ENCODE results near the gene RPS15. TPM values are rescaled to one million over a fixed set of nuclear protein-coding genes. Genes with fewer than 3 reads are reported as not detected.

Gene RPS15
- total RNA-seq, 1 donor from 2014 or later, result 938 TPM

GRCh38 chr19:1450735-1451731 lies 12.8 kb downstream of the RPS15 start:
- no peaks in the 10 kb centered on the region for H3K36me3 Mint-ChIP-seq (ENCODE audit: insufficient read depth)
- H3K27ac Mint-ChIP-seq, result no peak overlapping the region
- DNase-seq (ENCODE audit: low spot score, unreplicated experiment), result no peak
- H3K27me3 Mint-ChIP-seq, result peaks cover 49% of the 10 kb centered on the region
- H3K4me3 Mint-ChIP-seq (ENCODE audit: low read depth), result no peak overlapping the region
- TF ChIP-seq CTCF (IDR thresholded peaks at IDR 0.05; ENCODE audit: unreplicated experiment), result no peak
- no peaks in the 10 kb centered on the region for H3K4me1 Mint-ChIP-seq (ENCODE audit: low read depth)
- no peaks in the 10 kb centered on the region for H3K9me3 Mint-ChIP-seq (ENCODE audit: low read depth)

GRCh38 chr19:1451916-1452801 lies 14.0 kb downstream of the RPS15 start:
- Mint-ChIP-seq H3K27ac (no peak overlapping the region), H3K4me1 (ENCODE audit: low read depth) (no peaks in the 10 kb centered on the region)

GRCh38 chr19:1452802-1453524 lies 14.8 kb downstream of the RPS15 start:
- H3K27me3 Mint-ChIP-seq, result peaks cover 46% of the 10 kb centered on the region
- H3K4me3 Mint-ChIP-seq (ENCODE audit: low read depth), result no peak overlapping the region

More at GRCh38 chr19:1451916-1452801, 14.0 kb downstream of the RPS15 start:
- TF ChIP-seq CTCF (IDR thresholded peaks at IDR 0.05; ENCODE audit: unreplicated experiment), result no peak
- DNase-seq (ENCODE audit: low spot score, unreplicated experiment), result no peak
- Mint-ChIP-seq H3K9me3 (ENCODE audit: low read depth) (no peaks in the 10 kb centered on the region), H3K4me3 (ENCODE audit: low read depth) (no peak overlapping the region), H3K27me3 (peaks cover 48% of the 10 kb centered on the region), H3K36me3 (ENCODE audit: insufficient read depth) (no peaks in the 10 kb centered on the region)

GRCh38 chr19:1453525-1454364 lies 15.5 kb downstream of the RPS15 start:
- DNase-seq (ENCODE audit: low spot score, unreplicated experiment), result no peak
- TF ChIP-seq CTCF (IDR thresholded peaks at IDR 0.05; ENCODE audit: unreplicated experiment), result no peak
- Mint-ChIP-seq H3K4me1 (ENCODE audit: low read depth) (no peaks in the 10 kb centered on the region), H3K36me3 (ENCODE audit: insufficient read depth) (no peaks in the 10 kb centered on the region), H3K27ac (no peak overlapping the region), H3K27me3 (peaks cover 45% of the 10 kb centered on the region), H3K9me3 (ENCODE audit: low read depth) (no peaks in the 10 kb centered on the region), H3K4me3 (ENCODE audit: low read depth) (no peak overlapping the region)

More at GRCh38 chr19:1452802-1453524, 14.8 kb downstream of the RPS15 start:
- Mint-ChIP-seq H3K36me3 (ENCODE audit: insufficient read depth) (no peaks in the 10 kb centered on the region), H3K4me1 (ENCODE audit: low read depth) (no peaks in the 10 kb centered on the region), H3K9me3 (ENCODE audit: low read depth) (no peaks in the 10 kb centered on the region), H3K27ac (no peak overlapping the region)
- TF ChIP-seq CTCF (IDR thresholded peaks at IDR 0.05; ENCODE audit: unreplicated experiment), result no peak
- DNase-seq (ENCODE audit: low spot score, unreplicated experiment), result no peak
